H9 (cell line): ENCODE measurements around the gene NRG2. TPM values are rescaled to one million over a fixed set of nuclear protein-coding genes. Genes with fewer than 3 reads are reported as not detected.

Experiments used
- DNase-seq: peaks from one replicate; pipeline ENCODE4 v3.0.0-alpha.2; 2017
- H2AFZ ChIP-seq: one replicate; pipeline ENCODE4 v1.6.1; 2013; ENCODE audit warnings: mild to moderate bottlenecking, low read length, control low read depth, moderate library complexity
- H2AK5ac ChIP-seq: 2 replicates; pipeline ENCODE4 v1.6.1; 2013; ENCODE audit warnings: low read length, control low read depth, mixed read lengths; ENCODE audit not compliant: insufficient read length
- H2BK120ac ChIP-seq: one replicate; pipeline ENCODE4 v1.6.1; 2013; ENCODE audit warnings: low read depth, mild to moderate bottlenecking, low read length, control low read depth, inconsistent platforms; ENCODE audit not compliant: poor library complexity, severe bottlenecking
- H2BK12ac ChIP-seq: 2 replicates; pipeline ENCODE4 v1.6.1; 2013; ENCODE audit warnings: low read length, control low read depth, mixed read lengths, low read depth; ENCODE audit not compliant: insufficient read length
- H2BK15ac ChIP-seq: 2 replicates; pipeline ENCODE4 v1.6.1; 2013; ENCODE audit warnings: low read depth, low read length, control low read depth
- H2BK20ac ChIP-seq: one replicate; pipeline ENCODE4 v1.6.1; 2013; ENCODE audit warnings: low read depth, mild to moderate bottlenecking, low read length, control low read depth, inconsistent platforms; ENCODE audit not compliant: poor library complexity, severe bottlenecking
- H2BK5ac ChIP-seq: 2 replicates; pipeline ENCODE4 v1.6.1; 2013; ENCODE audit warnings: low read length, control low read depth, mixed read lengths; ENCODE audit not compliant: insufficient read length
- H3K14ac ChIP-seq: 2 replicates; pipeline ENCODE4 v1.6.1; 2013; ENCODE audit warnings: low read length, control low read depth; ENCODE audit not compliant: insufficient read depth
- H3K18ac ChIP-seq: 2 replicates; pipeline ENCODE4 v1.6.1; 2013; ENCODE audit warnings: low read depth, mild to moderate bottlenecking, mixed read lengths, low read length, control low read depth; ENCODE audit not compliant: insufficient read length
- H3K23ac ChIP-seq: 2 replicates; pipeline ENCODE4 v1.6.1; 2013; ENCODE audit warnings: low read length, control low read depth, mixed read lengths, low read depth; ENCODE audit not compliant: insufficient read length
- H3K23me2 ChIP-seq: 2 replicates; pipeline ENCODE4 v1.6.1; 2013; ENCODE audit warnings: low read depth, mild to moderate bottlenecking, mixed read lengths, low read length, control low read depth; ENCODE audit not compliant: insufficient read length, poor library complexity, severe bottlenecking
- H3K27ac ChIP-seq: 2 replicates; pipeline ENCODE4 v1.5.1; 2013; ENCODE audit warnings: low read length, control low read depth, mixed read lengths, low read depth; ENCODE audit not compliant: insufficient read length
- H3K27me3 ChIP-seq: 2 replicates; pipeline ENCODE4 v1.6.1; 2013; ENCODE audit warnings: low read length, control low read depth, inconsistent platforms; ENCODE audit not compliant: insufficient read depth
- H3K4ac ChIP-seq: 2 replicates; pipeline ENCODE4 v1.6.1; 2013; ENCODE audit warnings: low read depth, mild to moderate bottlenecking, control low read depth, inconsistent platforms, low read length, moderate library complexity
- H3K4me1 ChIP-seq: 2 replicates; pipeline ENCODE4 v1.6.1; 2013; ENCODE audit warnings: low read length, control low read depth, inconsistent platforms; ENCODE audit not compliant: insufficient read depth
- H3K4me2 ChIP-seq: 2 replicates; pipeline ENCODE4 v1.6.1; 2013; ENCODE audit warnings: low read length, control low read depth, mixed read lengths; ENCODE audit not compliant: insufficient read length, insufficient read depth
- H3K56ac ChIP-seq: 2 replicates; pipeline ENCODE4 v1.6.1; 2013; ENCODE audit warnings: low read depth, mild to moderate bottlenecking, mixed read lengths, low read length, control low read depth; ENCODE audit not compliant: insufficient read length
- H3K79me1 ChIP-seq: 2 replicates; pipeline ENCODE4 v1.6.1; 2013; ENCODE audit warnings: low read depth, mild to moderate bottlenecking, moderate library complexity, low read length, control low read depth, inconsistent platforms; ENCODE audit not compliant: insufficient read depth, poor library complexity, severe bottlenecking
- H3K79me2 ChIP-seq: 2 replicates; pipeline ENCODE4 v1.6.1; 2013; ENCODE audit warnings: low read length, control low read depth, inconsistent platforms; ENCODE audit not compliant: insufficient read depth
- H3K9ac ChIP-seq: 2 replicates; pipeline ENCODE4 v1.6.1; 2013; ENCODE audit warnings: low read length, control low read depth, mixed read lengths; ENCODE audit not compliant: insufficient read length; ENCODE audit errors: extremely low read depth
- H3K9me3 ChIP-seq: one replicate; pipeline ENCODE4 v1.6.1; 2013; ENCODE audit warnings: low read depth, low read length, inconsistent platforms; ENCODE audit not compliant: control insufficient read depth
- H3T11ph ChIP-seq: one replicate; pipeline ENCODE4 v1.6.1; 2013; ENCODE audit warnings: mild to moderate bottlenecking, low read length, control low read depth, inconsistent platforms
- H4K20me1 ChIP-seq: one replicate; pipeline ENCODE4 v1.6.1; 2013; ENCODE audit not compliant: control insufficient read depth, insufficient read length, insufficient read depth
- H4K5ac ChIP-seq: 2 replicates; pipeline ENCODE4 v1.6.1; 2013; ENCODE audit warnings: low read depth, mild to moderate bottlenecking, mixed read lengths, low read length, control low read depth; ENCODE audit not compliant: insufficient read length
- H4K8ac ChIP-seq: replicated peaks from 2 replicates; pipeline ENCODE4 v1.6.1; 2013; ENCODE audit warnings: low read length, control low read depth, mixed read lengths, low read depth; ENCODE audit not compliant: insufficient read length
- H4K91ac ChIP-seq: 2 replicates; pipeline ENCODE4 v1.6.1; 2013; ENCODE audit warnings: low read depth, mild to moderate bottlenecking, moderate library complexity, mixed read lengths, low read length, control low read depth; ENCODE audit not compliant: insufficient read length
- H3K27ac Mint-ChIP-seq, 3 experiments: 2 replicates in 2 of 3; 3 replicates in 1 of 3; pipeline ENCODE4 v1.8.0; 2020 to 2021; ENCODE audit warnings: mixed read lengths in 3 of 3, mild to moderate bottlenecking in 1 of 3, moderate library complexity in 1 of 3
- H3K27me3 Mint-ChIP-seq: 2 replicates; pipeline ENCODE4 v1.8.0; 2021; ENCODE audit warnings: low read depth, mild to moderate bottlenecking, moderate library complexity, mixed read lengths
- H3K36me3 Mint-ChIP-seq, 3 experiments: 2 replicates in 2 of 3; 3 replicates in 1 of 3; pipeline ENCODE4 v1.8.0; 2020 to 2021; ENCODE audit warnings: low read depth in 3 of 3, mixed read lengths in 3 of 3; ENCODE audit not compliant: insufficient read depth in 1 of 3
- H3K4me1 Mint-ChIP-seq, 2 experiments: 2 replicates each; pipeline ENCODE4 v1.8.0; 2020; ENCODE audit warnings: mixed read lengths in 2 of 2
- H3K4me3 Mint-ChIP-seq, 2 experiments: 2 replicates in 1 of 2; 3 replicates in 1 of 2; pipeline ENCODE4 v1.8.0; 2020 to 2021; ENCODE audit warnings: mild to moderate bottlenecking in 2 of 2, mixed read lengths in 2 of 2, moderate library complexity in 1 of 2
- H3K9me3 Mint-ChIP-seq, 2 experiments: 2 replicates in 1 of 2; 3 replicates in 1 of 2; pipeline ENCODE4 v1.8.0; 2020; ENCODE audit warnings: mild to moderate bottlenecking in 2 of 2, mixed read lengths in 2 of 2, moderate library complexity in 1 of 2
- WGBS: extraction: QIAGEN DNeasy Blood & Tissue Kit; methylation state at CpG from one replicate; pipeline ENCODE4 v1.1.7; 2013; ENCODE audit warnings: missing lambda C conversion rate, low lambda C conversion rate, mixed read lengths; ENCODE audit not compliant: insufficient read length; ENCODE audit errors: extremely low coverage; 5-methylcytosine and 5-hydroxymethylcytosine counted together
- total RNA-seq: library from RNA; stranded (reverse); gene quantifications from 2 replicates; pipeline ENCODE4 v1.2.1, GENCODE V29; 2021
- TF ChIP-seq, protein P1 (sequence below): fragments of 200-600 bp; sonication (generic); conservative IDR thresholded peaks from 3 replicates; pipeline ENCODE4 v1.8.0; 2021; ENCODE audit warnings: antibody characterized with exemption, mild to moderate bottlenecking

Gene NRG2
- total RNA-seq, 1 experiment from 2014 or later, result not detected

GRCh38 chr5:139872851-139873794 is 170.0 kb downstream of the NRG2 start:
- no peak overlapping the region for H2AK5ac ChIP-seq
- H3K27ac Mint-ChIP-seq, result no peak overlapping the region
- H2BK5ac ChIP-seq, result no peak overlapping the region
- H2AFZ ChIP-seq, result no peak overlapping the region
- TF ChIP-seq, protein P1, sequence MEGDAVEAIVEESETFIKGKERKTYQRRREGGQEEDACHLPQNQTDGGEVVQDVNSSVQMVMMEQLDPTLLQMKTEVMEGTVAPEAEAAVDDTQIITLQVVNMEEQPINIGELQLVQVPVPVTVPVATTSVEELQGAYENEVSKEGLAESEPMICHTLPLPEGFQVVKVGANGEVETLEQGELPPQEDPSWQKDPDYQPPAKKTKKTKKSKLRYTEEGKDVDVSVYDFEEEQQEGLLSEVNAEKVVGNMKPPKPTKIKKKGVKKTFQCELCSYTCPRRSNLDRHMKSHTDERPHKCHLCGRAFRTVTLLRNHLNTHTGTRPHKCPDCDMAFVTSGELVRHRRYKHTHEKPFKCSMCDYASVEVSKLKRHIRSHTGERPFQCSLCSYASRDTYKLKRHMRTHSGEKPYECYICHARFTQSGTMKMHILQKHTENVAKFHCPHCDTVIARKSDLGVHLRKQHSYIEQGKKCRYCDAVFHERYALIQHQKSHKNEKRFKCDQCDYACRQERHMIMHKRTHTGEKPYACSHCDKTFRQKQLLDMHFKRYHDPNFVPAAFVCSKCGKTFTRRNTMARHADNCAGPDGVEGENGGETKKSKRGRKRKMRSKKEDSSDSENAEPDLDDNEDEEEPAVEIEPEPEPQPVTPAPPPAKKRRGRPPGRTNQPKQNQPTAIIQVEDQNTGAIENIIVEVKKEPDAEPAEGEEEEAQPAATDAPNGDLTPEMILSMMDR, result no peak
- H4K8ac ChIP-seq, result no peak overlapping the region
- H3K4me1 Mint-ChIP-seq, result peaks cover 13 to 15% of the 10 kb centered on the region in 2 experiments
- no peak overlapping the region for H3K23ac ChIP-seq
- no peak overlapping the region for H2BK120ac ChIP-seq
- H3K4me1 ChIP-seq, result no peaks in the 10 kb centered on the region
- WGBS, result no CpG with 5 or more reads among the region's 16 CpGs
- H3K4ac ChIP-seq, result no peak overlapping the region
- H3K18ac ChIP-seq, result no peak overlapping the region
- peaks cover 0 to 6% (median 0%) of the 10 kb centered on the region in 3 experiments; a peak in 1 of 7 replicates for H3K36me3 Mint-ChIP-seq
- peaks cover 3 to 7% of the 10 kb centered on the region in 2 experiments; a peak in 4 of 5 replicates for H3K9me3 Mint-ChIP-seq
- H4K91ac ChIP-seq, result no peak overlapping the region
- H3K23me2 ChIP-seq, result no peaks in the 10 kb centered on the region
- no peak overlapping the region for H3K56ac ChIP-seq
- no peak overlapping the region for H3T11ph ChIP-seq
- H3K9ac ChIP-seq, result no peak overlapping the region
- H3K4me2 ChIP-seq, result no peak overlapping the region
- H3K79me2 ChIP-seq, result no peaks in the 10 kb centered on the region
- no peak overlapping the region for H2BK15ac ChIP-seq
- H2BK12ac ChIP-seq, result no peak overlapping the region
- H3K27ac ChIP-seq, result no peak overlapping the region
- no peaks in the 10 kb centered on the region for H4K20me1 ChIP-seq
- H4K5ac ChIP-seq, result no peak overlapping the region
- no peaks in the 10 kb centered on the region for H3K79me1 ChIP-seq
- no peak overlapping the region for H3K14ac ChIP-seq
- H3K27me3 Mint-ChIP-seq, result peaks cover 28% of the 10 kb centered on the region
- no peak overlapping the region for H2BK20ac ChIP-seq
- DNase-seq, result no peak
- no peaks in the 10 kb centered on the region for H3K9me3 ChIP-seq
- no peaks in the 10 kb centered on the region for H3K27me3 ChIP-seq
- H3K4me3 Mint-ChIP-seq, result no peak overlapping the region
